Testis (tissue), 5 donors: ENCODE measurements around the gene URM1. TPM values are rescaled to one million over a fixed set of nuclear protein-coding genes. Genes with fewer than 3 reads are reported as not detected.

Source experiments
- DNase-seq: peaks from one replicate; pipeline ENCODE4 v3.0.0-alpha.2; 2019
- H3K27ac ChIP-seq, 2 donors: fragments of 200-600 bp; sonication (generic); one replicate each; pipeline ENCODE4 v1.5.1; 2019
- H3K27me3 ChIP-seq: fragments of 200-600 bp; sonication (generic); one replicate; pipeline ENCODE4 v1.5.1; 2019
- H3K36me3 ChIP-seq: fragments of 200-600 bp; sonication (generic); one replicate; pipeline ENCODE4 v1.5.1; 2017; ENCODE audit warnings: low read depth; ENCODE audit errors: missing control alignments
- H3K4me1 ChIP-seq: fragments of 200-600 bp; sonication (generic); one replicate; pipeline ENCODE4 v1.5.1; 2019
- H3K4me3 ChIP-seq, 2 donors: fragments of 200-600 bp; sonication (generic); one replicate each; pipeline ENCODE4 v1.5.1; 2017 to 2019
- H3K9me3 ChIP-seq: fragments of 200-600 bp; sonication (generic); one replicate; pipeline ENCODE4 v1.5.1; 2017
- POLR2A ChIP-seq: fragments of 450-650 bp; IDR thresholded peaks from one replicate; pipeline ENCODE4 v1.6.1; 2017; ENCODE audit warnings: antibody characterized with exemption, mild to moderate bottlenecking, moderate library complexity
- WGBS, 2 donors: methylation state at CpG; one replicate each; pipeline ENCODE4 v1.1.5; 2018; 5-methylcytosine and 5-hydroxymethylcytosine counted together
- intact Hi-C: fragments of 100-400 bp; cut with DNase I; formaldehyde crosslinking; loops from one replicate; pipeline ENCODE4 v1.15.1; 2023; ENCODE audit warnings: low total_unique reads
- long read RNA-seq, 2 donors: transcript quantifications; one replicate each; lab custom pipeline, GENCODE V29; 2026
- polyA plus RNA-seq: library from polyadenylated mRNA; stranded (reverse); fragments of 350-450 nt; fragmentation: Illumina TruSeq; extraction: RNeasy Lipid Tissue Mini Kit (QIAGEN cat#74804); gene quantifications from one replicate; pipeline ENCODE4 v1.2.3, GENCODE V29; 2014; ENCODE audit warnings: low read depth, low replicate concordance; ENCODE audit not compliant: insufficient read depth
- total RNA-seq, 2 donors: library from RNA; depleted of rRNA; stranded (reverse); fragments of >200 nt; gene quantifications; one replicate each; pipeline ENCODE4 v1.2.3, GENCODE V29; 2016
- TF ChIP-seq, protein P1 (sequence below), 3 experiments: fragments of 450-650 bp in 2 of 3; fragments of 200-600 bp in 1 of 3; sonication (generic) in 1 of 3; IDR thresholded peaks; one replicate each; pipeline ENCODE4 v1.5.1; 2016 to 2019; ENCODE audit warnings: antibody characterized with exemption in 3 of 3, mild to moderate bottlenecking in 2 of 3, moderate library complexity in 1 of 3

The URM1 gene
- total RNA-seq (10 to 100 TPM; 31.5 to 36.8 TPM), polyA plus RNA-seq (51.1 TPM)
- long read RNA-seq, donor 1, transcript URM1-203 (5 exons, 2,650 nt) = major isoform, 21 of 55 reads
- long read RNA-seq, donor 1, partial matches to known transcripts = 29 of 55 reads
- long read RNA-seq, donor 1, other reads (novel, unspliced or antisense) = 0 of 55 reads
- long read RNA-seq, donor 2, transcript URM1-203 (5 exons, 2,650 nt) = major isoform, 24 of 36 reads
- long read RNA-seq, donor 2, partial matches to known transcripts = 8 of 36 reads
- long read RNA-seq, donor 2, other reads (novel, unspliced or antisense) = 0 of 36 reads

DNA sequence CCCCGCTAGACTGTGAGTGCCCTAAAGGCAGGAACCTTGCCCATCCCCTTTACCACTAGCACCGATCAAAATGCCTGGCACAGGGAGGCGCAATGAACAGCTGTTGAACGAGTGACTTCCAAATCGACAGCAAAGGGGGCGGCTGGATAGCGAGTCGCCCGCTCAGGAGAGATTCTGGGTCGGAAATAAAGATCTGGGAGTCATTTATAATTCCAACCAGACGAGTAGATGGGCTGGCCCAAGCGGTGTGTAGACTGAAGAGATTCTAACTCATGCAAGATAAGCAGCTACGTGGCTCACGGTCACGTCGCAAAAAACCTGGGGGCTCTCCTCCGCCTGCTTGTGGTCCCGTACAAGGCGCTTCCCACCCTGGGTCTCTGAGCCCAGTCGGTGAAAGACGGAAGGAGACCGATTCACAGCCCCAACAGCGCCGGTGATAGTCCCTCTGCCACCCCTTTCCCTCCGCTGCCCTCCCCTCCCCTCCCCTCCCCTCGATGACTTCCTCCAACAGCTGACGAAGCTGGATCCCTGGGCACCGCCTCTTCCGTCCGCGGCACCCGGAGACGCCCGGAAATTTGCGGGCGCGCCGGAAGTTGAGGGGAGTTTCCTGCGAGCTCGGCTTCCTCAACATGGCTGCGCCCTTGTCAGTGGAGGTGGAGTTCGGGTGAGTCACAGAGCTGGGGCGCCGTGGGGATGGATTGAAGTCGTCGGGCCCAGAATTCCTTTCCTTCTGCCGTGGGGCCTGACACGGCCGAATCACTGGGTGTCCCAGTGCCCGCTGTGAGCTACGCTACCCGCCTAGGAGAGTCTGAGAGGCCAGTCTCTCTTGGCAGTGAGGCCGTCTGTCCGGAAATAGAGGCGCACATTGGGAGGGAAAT is at the start of gene URM1:
TSS of gene URM1 (plus strand) at position 623 of the 878 bp plus-strand sequence. CDS start at position 630, 7 bp downstream.
- Histone ChIP-seq H3K4me1 (peaks cover 14% of the 10 kb centered on the region), H3K9me3 (no peaks in the 10 kb centered on the region), H3K36me3 (no peaks in the 10 kb centered on the region), H3K27me3 (no peaks in the 10 kb centered on the region), H3K4me3 (peak within 1 kb of the TSS; percentile 70 to 78), H3K27ac (peak within 1 kb of the TSS; percentile 55 to 91)
- 0 to 1% methylated on average over 37 to 43 of the region's 55 CpGs for WGBS, 2 donors
- DNase-seq = peak; percentile 97
- intact Hi-C loops = loop anchor here (5.0 kb wide), 1 partner anchor 1599 kb away; no protein-coding TSS in a partner anchor
- TF ChIP-seq, protein P1, sequence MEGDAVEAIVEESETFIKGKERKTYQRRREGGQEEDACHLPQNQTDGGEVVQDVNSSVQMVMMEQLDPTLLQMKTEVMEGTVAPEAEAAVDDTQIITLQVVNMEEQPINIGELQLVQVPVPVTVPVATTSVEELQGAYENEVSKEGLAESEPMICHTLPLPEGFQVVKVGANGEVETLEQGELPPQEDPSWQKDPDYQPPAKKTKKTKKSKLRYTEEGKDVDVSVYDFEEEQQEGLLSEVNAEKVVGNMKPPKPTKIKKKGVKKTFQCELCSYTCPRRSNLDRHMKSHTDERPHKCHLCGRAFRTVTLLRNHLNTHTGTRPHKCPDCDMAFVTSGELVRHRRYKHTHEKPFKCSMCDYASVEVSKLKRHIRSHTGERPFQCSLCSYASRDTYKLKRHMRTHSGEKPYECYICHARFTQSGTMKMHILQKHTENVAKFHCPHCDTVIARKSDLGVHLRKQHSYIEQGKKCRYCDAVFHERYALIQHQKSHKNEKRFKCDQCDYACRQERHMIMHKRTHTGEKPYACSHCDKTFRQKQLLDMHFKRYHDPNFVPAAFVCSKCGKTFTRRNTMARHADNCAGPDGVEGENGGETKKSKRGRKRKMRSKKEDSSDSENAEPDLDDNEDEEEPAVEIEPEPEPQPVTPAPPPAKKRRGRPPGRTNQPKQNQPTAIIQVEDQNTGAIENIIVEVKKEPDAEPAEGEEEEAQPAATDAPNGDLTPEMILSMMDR (IDR thresholded peaks at IDR 0.05) = no peak
- peak; percentile 85 for TF ChIP-seq POLR2A

DNA sequence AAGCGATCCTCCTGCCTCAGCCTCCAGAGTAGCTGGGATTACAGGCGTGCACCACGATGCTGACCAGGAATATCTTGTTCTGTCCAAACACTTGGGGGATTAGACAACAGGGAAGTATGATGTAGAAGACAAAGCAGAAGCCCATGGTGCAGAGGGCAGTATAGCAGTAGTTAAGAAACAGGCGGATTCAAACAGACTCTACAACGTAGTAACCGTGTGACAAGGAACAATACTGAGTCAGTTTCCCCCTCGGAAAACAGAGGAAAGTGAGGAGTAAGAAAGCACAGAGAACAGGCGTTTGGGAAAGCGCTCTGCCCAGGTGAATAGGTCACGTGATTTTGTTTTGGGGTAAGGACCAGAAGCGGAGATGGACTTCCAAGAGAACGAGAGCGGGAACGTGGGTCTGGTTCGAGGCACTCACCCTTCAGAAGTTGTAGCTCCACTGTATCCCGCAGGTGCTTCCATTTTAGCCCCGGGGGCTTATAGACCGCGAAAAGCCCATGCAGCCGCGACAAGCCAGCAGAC is 49.2 kb upstream of the URM1 start:
- Histone ChIP-seq H3K27me3 (no peaks in the 10 kb centered on the region), H3K9me3 (no peaks in the 10 kb centered on the region), H3K4me3 (peak overlapping the region; percentile 86 to 94), H3K4me1 (peaks cover 6% of the 10 kb centered on the region), H3K27ac (peak overlapping the region in 1 of 2 donors; percentile 89), H3K36me3 (no peaks in the 10 kb centered on the region)
- no peak for TF ChIP-seq POLR2A
- TF ChIP-seq, protein P1 (IDR thresholded peaks at IDR 0.05) = no peak
- 1 to 2% methylated on average over 20 to 21 of the region's 21 CpGs for WGBS, 2 donors
- intact Hi-C loops = no loop called here
- no peak for DNase-seq

DNA sequence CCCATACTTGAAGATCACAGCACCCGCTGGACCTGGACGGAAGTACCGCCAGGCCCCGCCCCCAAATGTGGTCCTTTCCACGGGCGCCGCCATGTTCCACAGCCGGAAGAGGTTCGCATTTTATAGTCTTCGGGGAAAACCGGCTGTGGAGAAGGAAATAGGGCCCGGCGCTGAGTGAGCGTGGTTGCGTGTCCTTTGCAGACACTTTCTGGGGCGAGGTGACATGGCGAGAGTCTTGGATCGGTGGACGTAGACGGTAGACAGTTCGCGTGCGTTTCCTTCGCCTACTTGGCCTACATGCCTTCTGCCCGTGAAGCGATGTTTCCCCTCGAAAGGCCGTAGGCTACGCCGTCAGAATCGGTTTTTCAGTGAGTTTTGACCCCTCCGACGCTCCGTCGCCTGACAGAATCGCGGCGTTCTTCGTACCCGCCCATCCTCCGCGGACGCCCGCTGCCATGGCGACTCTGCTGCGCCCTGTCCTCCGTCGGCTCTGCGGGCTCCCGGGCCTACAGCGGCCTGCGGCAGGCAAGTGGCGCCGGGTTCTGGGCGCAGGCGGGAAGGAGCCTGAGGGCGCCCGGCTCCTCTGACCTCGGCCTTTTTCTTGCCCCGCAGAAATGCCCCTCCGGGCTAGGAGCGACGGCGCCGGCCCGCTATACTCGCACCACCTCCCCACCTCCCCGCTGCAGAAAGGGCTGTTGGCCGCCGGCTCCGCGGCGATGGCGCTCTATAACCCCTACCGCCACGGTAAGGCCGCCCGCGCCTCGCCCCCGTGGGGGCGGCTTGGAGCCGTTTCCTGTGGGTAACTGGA is 48.6 kb upstream of the URM1 start, which contains the start of the genes COQ4 and TRUB2:
TSS of gene COQ4 (plus strand) at position 436 of the 808 bp plus-strand sequence. CDS start at position 456, 20 bp downstream.
TSS of gene TRUB2 (minus strand) at position 44 of the 808 bp plus-strand sequence. CDS start at position 5, 39 bp downstream.
- Histone ChIP-seq H3K27ac (peak within 1 kb of the TSS; percentile 86 to 89), H3K36me3 (no peaks in the 10 kb centered on the region), H3K27me3 (no peaks in the 10 kb centered on the region), H3K9me3 (no peaks in the 10 kb centered on the region), H3K4me1 (peaks cover 6% of the 10 kb centered on the region), H3K4me3 (peak within 1 kb of the TSS; percentile 86 to 94)
- DNase-seq = peak; percentile 97
- TF ChIP-seq, protein P1 (IDR thresholded peaks at IDR 0.05) = peak in 1 of 3 experiments; percentile 5
- TF ChIP-seq POLR2A = no peak
- 0% methylated on average over 23 to 81 of the region's 83 CpGs for WGBS, 2 donors
- intact Hi-C loops = no loop called here

DNA sequence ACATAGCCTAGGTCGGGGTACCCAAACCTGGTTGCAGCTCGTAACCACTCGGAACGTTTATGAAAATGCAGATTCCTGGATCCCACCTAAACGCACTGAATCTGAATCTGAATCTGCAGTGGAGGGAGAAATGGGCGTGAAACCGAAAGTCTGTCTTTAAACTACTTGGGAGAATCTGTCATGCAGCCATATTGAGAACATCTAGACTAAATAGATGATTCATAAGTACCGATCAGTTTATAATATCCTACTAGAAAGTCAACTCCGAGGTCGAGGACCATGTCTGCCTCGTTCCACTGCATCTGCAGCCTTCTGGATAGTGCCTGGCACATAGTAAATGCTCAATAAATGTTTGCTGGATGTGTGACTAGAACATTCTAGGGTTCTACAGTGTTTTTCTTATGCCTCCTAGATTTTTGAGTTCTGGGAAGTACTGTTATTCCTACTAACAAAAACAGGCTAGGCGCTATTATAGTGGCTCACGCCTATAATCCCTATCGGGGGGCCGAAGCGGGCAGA is 47.9 kb upstream of the URM1 start:
- Histone ChIP-seq H3K36me3 (no peaks in the 10 kb centered on the region), H3K4me1 (peaks cover 6% of the 10 kb centered on the region), H3K4me3 (peak overlapping the region; percentile 86 to 94), H3K27ac (peak overlapping the region in 1 of 2 donors; percentile 89), H3K27me3 (no peaks in the 10 kb centered on the region), H3K9me3 (no peaks in the 10 kb centered on the region)
- no peak for DNase-seq
- TF ChIP-seq, protein P1 (IDR thresholded peaks at IDR 0.05) = no peak
- TF ChIP-seq POLR2A = no peak
- whole genome bisulfite sequencing, 2 donors = 18 to 21% methylated on average over 15 to 16 of the region's 16 CpGs
- intact Hi-C loops = no loop called here
